Adrenal gland (tissue), 5 donors: ENCODE measurements around the gene DNAJB2.

Experiments
- POLR2A ChIP-seq, 2 donors: fragments of 450-650 bp; IDR thresholded peaks; one replicate each; pipeline ENCODE4 v1.6.1; 2017; ENCODE audit warnings: antibody characterized with exemption in 2 of 2, mild to moderate bottlenecking in 2 of 2, moderate library complexity in 1 of 2
- TF ChIP-seq, protein P1 (sequence below), 6 experiments: fragments of 450-650 bp in 4 of 6; fragments of 200-600 bp in 2 of 6; sonication (generic) in 1 of 6; IDR thresholded peaks; 1 replicate in 5 of 6; 2 replicates in 1 of 6; pipeline versions ENCODE4 v1.5.1 to v1.8.0; 2016 to 2021; ENCODE audit warnings: antibody characterized with exemption in 6 of 6, mild to moderate bottlenecking in 2 of 6, moderate library complexity in 1 of 6
- donor health status: DM: no; HTN: no; CAD: no.

DNA sequence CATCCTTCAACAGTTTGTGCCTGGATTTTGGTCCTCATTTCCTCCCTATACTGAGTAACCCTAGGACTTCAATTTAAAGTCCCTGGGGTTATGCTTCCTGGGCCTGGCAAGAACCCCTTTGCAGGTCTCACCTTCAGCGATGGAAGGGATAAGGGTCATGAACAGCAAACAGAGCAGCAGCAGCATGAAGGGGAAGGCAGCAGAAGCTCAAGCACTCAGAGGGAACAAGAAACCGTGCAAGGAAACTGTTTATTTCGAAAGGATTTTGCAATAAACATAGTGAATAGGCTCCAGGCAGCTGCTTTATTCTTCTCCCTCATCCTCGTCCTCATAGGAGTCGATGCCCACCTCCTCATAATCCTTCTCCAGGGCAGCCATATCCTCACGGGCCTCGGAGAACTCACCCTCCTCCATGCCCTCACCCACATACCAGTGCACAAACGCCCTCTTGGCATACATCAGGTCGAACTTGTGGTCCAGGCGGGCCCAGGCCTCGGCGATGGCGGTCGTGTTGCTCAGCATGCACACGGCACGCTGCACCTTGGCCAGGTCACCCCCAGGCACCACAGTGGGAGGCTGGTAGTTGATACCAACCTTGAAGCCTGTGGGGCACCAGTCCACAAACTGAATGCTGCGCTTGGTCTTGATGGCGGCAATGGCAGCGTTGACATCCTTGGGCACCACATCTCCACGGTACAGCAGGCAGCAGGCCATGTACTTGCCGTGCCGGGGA lies 29.0 kb upstream of the DNAJB2 start:
- TF ChIP-seq, protein P1, sequence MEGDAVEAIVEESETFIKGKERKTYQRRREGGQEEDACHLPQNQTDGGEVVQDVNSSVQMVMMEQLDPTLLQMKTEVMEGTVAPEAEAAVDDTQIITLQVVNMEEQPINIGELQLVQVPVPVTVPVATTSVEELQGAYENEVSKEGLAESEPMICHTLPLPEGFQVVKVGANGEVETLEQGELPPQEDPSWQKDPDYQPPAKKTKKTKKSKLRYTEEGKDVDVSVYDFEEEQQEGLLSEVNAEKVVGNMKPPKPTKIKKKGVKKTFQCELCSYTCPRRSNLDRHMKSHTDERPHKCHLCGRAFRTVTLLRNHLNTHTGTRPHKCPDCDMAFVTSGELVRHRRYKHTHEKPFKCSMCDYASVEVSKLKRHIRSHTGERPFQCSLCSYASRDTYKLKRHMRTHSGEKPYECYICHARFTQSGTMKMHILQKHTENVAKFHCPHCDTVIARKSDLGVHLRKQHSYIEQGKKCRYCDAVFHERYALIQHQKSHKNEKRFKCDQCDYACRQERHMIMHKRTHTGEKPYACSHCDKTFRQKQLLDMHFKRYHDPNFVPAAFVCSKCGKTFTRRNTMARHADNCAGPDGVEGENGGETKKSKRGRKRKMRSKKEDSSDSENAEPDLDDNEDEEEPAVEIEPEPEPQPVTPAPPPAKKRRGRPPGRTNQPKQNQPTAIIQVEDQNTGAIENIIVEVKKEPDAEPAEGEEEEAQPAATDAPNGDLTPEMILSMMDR (IDR thresholded peaks at IDR 0.05): no peak
- no peak for TF ChIP-seq POLR2A (IDR thresholded peaks at IDR 0.05)
